BLaER1 treated with 17β-estradiol and CSF1 and Interleukin-3, amounts not matched to agents 10 nM and 100 nM (cell line): ENCODE results near the gene CIDEB.

Source experiments
- H3K27ac ChIP-seq, 11 experiments: shearing (Covaris generic); formaldehyde crosslinking; 2 replicates each; pipeline ENCODE4 v1.8.1; 2022
- H3K27me3 ChIP-seq, 11 experiments: shearing (Covaris generic); formaldehyde crosslinking; 2 replicates each; pipeline ENCODE4 v1.8.1; 2022
- H3K36me3 ChIP-seq, 11 experiments: shearing (Covaris generic); formaldehyde crosslinking; 2 replicates each; pipeline ENCODE4 v1.8.1; 2022
- H3K4me1 ChIP-seq, 10 experiments: shearing (Covaris generic); formaldehyde crosslinking; 2 replicates each; pipeline ENCODE4 v1.8.1; 2022
- H3K4me2 ChIP-seq, 11 experiments: shearing (Covaris generic); formaldehyde crosslinking; 2 replicates each; pipeline ENCODE4 v1.8.1; 2022
- H3K4me3 ChIP-seq, 10 experiments: shearing (Covaris generic); formaldehyde crosslinking; 2 replicates each; pipeline ENCODE4 v1.8.1; 2022
- H3K9ac ChIP-seq, 11 experiments: shearing (Covaris generic); formaldehyde crosslinking; 2 replicates each; pipeline ENCODE4 v1.8.1; 2022
- H3K9me3 ChIP-seq, 11 experiments: shearing (Covaris generic); formaldehyde crosslinking; replicated peaks in 1 of 11; 2 replicates each; pipeline ENCODE4 v1.8.1; 2022
- H4K20me1 ChIP-seq, 11 experiments: shearing (Covaris generic); formaldehyde crosslinking; 2 replicates each; pipeline ENCODE4 v1.8.1; 2022
- Cebpa-rat ChIP-seq, 11 experiments: shearing (Covaris generic); IDR thresholded peaks; 2 replicates each; pipeline ENCODE4 v1.8.1; 2022

CIDEB gene

GRCh38 chr14:24283796-24284460, 23.8 kb downstream of the CIDEB start:
- Histone ChIP-seq H3K27ac (no peak overlapping the region; a peak in 1 of 22 replicates), H3K4me2 (peak overlapping the region in 1 of 11 experiments; percentile 38; a peak in 1 of 22 replicates), H3K36me3 (no peaks in the 10 kb centered on the region), H3K9ac (no peak overlapping the region), H3K27me3 (no peaks in the 10 kb centered on the region), H4K20me1 (no peaks in the 10 kb centered on the region; a peak in 1 of 22 replicates), H3K9me3 (no peaks in the 10 kb centered on the region), H3K4me1 (peaks cover 28 to 71% (median 53%) of the 10 kb centered on the region in 10 experiments), H3K4me3 (no peak overlapping the region)
- TF ChIP-seq Cebpa-rat (IDR thresholded peaks at IDR 0.05): no peak

DNA sequence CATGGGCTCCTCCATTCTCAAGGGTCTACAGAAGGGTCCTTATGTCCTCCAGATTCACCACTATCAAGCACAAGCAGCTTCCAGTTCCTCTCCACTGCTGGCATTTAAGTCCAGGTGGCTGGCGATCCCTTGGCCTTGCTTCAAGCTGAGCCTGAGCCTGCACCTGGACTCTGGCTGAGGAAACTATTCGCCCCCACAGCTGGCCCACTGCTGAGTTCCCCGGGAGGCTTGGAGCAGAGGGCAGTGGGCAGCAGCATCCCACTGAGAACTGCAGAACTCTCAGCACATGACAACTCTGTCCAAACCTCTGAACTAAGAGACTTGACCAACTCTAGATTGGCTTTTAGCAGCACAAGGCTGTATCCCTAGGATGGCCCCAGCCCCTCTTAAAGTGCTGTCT, 25.0 kb downstream of the CIDEB start:
- peak overlapping the region in 5 of 11 experiments; percentile 89 to 97 (median 95); a peak in 9 of 22 replicates for H3K4me2 ChIP-seq
- H3K27me3 ChIP-seq: no peaks in the 10 kb centered on the region
- no peak overlapping the region for H3K27ac ChIP-seq
- peaks cover 31 to 76% (median 58%) of the 10 kb centered on the region in 10 experiments for H3K4me1 ChIP-seq
- H3K36me3 ChIP-seq: no peaks in the 10 kb centered on the region
- no peak for TF ChIP-seq Cebpa-rat (IDR thresholded peaks at IDR 0.05)
- H4K20me1 ChIP-seq: no peaks in the 10 kb centered on the region; a peak in 1 of 22 replicates
- H3K9ac ChIP-seq: no peak overlapping the region
- H3K4me3 ChIP-seq: no peak overlapping the region
- peaks cover 0 to 9% (median 0%) of the 10 kb centered on the region in 11 experiments; a peak in 2 of 22 replicates for H3K9me3 ChIP-seq

DNA sequence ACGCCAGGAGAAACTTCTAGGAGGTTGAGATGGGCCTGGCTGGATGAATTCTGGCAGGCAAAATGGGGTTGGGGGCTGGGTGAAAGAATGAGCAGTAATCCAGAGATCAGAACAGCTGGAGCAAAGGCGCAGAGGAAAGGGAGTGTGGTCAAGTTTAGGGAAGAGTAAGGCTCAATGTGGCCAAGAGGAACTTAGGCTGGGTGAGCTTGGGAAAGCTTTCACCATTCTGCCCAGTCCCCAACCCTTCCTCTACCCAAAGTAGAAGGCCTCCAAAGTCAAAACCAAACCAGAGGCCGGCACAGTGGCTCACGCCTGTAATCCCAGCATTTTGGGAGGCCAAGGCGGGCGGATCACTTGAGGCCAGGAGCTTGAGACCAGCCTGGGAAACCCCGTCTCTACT, 26.1 kb downstream of the CIDEB start:
- Histone ChIP-seq H3K4me1 (peaks cover 32 to 80% (median 63%) of the 10 kb centered on the region in 10 experiments), H3K27me3 (no peaks in the 10 kb centered on the region), H3K4me2 (peak overlapping the region in 7 of 11 experiments; percentile 31 to 97 (median 92); a peak in 13 of 22 replicates), H4K20me1 (no peaks in the 10 kb centered on the region; a peak in 1 of 22 replicates), H3K4me3 (no peak overlapping the region), H3K36me3 (no peaks in the 10 kb centered on the region), H3K9ac (peak overlapping the region in 1 of 11 experiments; percentile 34; a peak in 1 of 22 replicates), H3K27ac (peak overlapping the region in 7 of 11 experiments; percentile 46 to 100 (median 97); a peak in 11 of 22 replicates), H3K9me3 (peaks cover 0 to 9% (median 0%) of the 10 kb centered on the region in 11 experiments; a peak in 2 of 22 replicates)
- no peak for TF ChIP-seq Cebpa-rat (IDR thresholded peaks at IDR 0.05)

GRCh38 chr14:24280797-24281460, 26.8 kb downstream of the CIDEB start:
- H3K4me2 ChIP-seq: peak overlapping the region in 7 of 11 experiments; percentile 31 to 97 (median 92); a peak in 13 of 22 replicates
- H3K27me3 ChIP-seq: no peaks in the 10 kb centered on the region
- no peaks in the 10 kb centered on the region for H3K36me3 ChIP-seq
- peaks cover 0 to 9% (median 0%) of the 10 kb centered on the region in 11 experiments; a peak in 2 of 22 replicates for H3K9me3 ChIP-seq
- H3K9ac ChIP-seq: peak overlapping the region in 3 of 11 experiments; percentile 4 to 52 (median 18); a peak in 3 of 22 replicates
- no peaks in the 10 kb centered on the region; a peak in 1 of 22 replicates for H4K20me1 ChIP-seq
- no peak overlapping the region for H3K4me3 ChIP-seq
- peaks cover 32 to 87% (median 69%) of the 10 kb centered on the region in 10 experiments for H3K4me1 ChIP-seq
- no peak for TF ChIP-seq Cebpa-rat (IDR thresholded peaks at IDR 0.05)
- H3K27ac ChIP-seq: peak overlapping the region in 9 of 11 experiments; percentile 12 to 100 (median 94); a peak in 16 of 22 replicates

DNA sequence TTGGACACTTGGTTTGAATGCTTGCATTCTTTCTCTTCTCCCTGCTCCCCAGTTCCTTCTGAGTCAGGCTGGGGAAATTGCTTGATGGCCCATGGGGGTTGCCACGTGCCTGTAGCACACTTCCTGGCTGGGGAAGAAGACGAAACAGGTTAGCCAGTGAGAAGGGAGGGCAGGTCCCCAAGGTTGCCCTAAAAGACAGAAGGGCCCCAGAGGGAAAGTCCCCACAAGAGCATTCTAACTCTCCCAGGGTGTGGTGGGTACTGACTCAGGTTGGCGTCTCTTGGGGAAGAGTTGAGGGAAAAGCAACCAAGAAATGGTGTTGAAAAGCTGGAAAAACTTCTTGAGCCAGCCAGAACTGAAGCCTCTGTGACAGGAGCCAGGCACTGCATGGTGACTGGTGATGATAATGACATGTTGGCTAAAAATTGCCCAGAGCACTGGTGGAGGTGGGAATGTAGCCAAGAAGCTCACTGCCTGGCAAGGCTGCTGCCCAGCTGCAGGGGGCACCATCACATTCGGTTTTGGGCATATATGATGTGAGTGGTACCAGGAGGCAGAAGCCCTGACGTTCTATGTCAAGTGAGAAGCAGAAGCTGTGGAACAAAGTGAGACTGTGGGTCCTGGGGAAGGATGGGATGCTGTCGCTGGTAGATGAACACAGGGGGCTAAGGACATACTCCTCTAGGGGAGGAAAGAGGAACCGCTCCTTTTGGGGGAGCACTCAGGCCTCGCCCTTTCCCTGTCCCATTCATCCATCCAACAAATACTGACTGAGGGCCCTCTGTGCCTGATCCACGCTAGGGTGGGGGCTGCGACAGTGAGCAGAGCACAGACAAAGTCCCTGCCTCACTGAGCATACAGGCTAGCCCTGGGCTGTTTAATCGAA, 28.2 kb downstream of the CIDEB start:
- no peak for TF ChIP-seq Cebpa-rat (IDR thresholded peaks at IDR 0.05)
- Histone ChIP-seq H3K4me2 (peak overlapping the region; percentile 70 to 97 (median 86)), H3K36me3 (no peaks in the 10 kb centered on the region), H3K4me1 (peaks cover 32 to 98% (median 77%) of the 10 kb centered on the region in 10 experiments), H3K27ac (peak overlapping the region; percentile 48 to 100 (median 90); a peak in 21 of 22 replicates), H3K27me3 (no peaks in the 10 kb centered on the region), H3K9me3 (peaks cover 0 to 9% (median 0%) of the 10 kb centered on the region in 11 experiments; a peak in 2 of 22 replicates), H3K9ac (peak overlapping the region in 7 of 11 experiments; percentile 13 to 83 (median 31); a peak in 11 of 22 replicates), H3K4me3 (0 out of 20 replicates have a peak overlapping the region, but pooled peaks of 1 of the 10 experiments have one; percentile 2), H4K20me1 (no peaks in the 10 kb centered on the region)

GRCh38 chr14:24278424-24278823, 29.4 kb downstream of the CIDEB start:
- Histone ChIP-seq H3K36me3 (no peaks in the 10 kb centered on the region), H4K20me1 (no peaks in the 10 kb centered on the region), H3K27ac (peak overlapping the region; percentile 48 to 100 (median 90); a peak in 20 of 22 replicates), H3K9ac (peak overlapping the region in 7 of 11 experiments; percentile 16 to 83 (median 77); a peak in 11 of 22 replicates), H3K9me3 (peaks cover 0 to 9% (median 0%) of the 10 kb centered on the region in 11 experiments; a peak in 2 of 22 replicates), H3K4me2 (peak overlapping the region; percentile 70 to 97 (median 86)), H3K4me1 (peaks cover 32 to 100% (median 85%) of the 10 kb centered on the region in 10 experiments), H3K4me3 (peak overlapping the region in 3 of 10 experiments; percentile 4 to 21 (median 10); a peak in 2 of 20 replicates), H3K27me3 (no peaks in the 10 kb centered on the region)
- TF ChIP-seq Cebpa-rat (IDR thresholded peaks at IDR 0.05): no peak

DNA sequence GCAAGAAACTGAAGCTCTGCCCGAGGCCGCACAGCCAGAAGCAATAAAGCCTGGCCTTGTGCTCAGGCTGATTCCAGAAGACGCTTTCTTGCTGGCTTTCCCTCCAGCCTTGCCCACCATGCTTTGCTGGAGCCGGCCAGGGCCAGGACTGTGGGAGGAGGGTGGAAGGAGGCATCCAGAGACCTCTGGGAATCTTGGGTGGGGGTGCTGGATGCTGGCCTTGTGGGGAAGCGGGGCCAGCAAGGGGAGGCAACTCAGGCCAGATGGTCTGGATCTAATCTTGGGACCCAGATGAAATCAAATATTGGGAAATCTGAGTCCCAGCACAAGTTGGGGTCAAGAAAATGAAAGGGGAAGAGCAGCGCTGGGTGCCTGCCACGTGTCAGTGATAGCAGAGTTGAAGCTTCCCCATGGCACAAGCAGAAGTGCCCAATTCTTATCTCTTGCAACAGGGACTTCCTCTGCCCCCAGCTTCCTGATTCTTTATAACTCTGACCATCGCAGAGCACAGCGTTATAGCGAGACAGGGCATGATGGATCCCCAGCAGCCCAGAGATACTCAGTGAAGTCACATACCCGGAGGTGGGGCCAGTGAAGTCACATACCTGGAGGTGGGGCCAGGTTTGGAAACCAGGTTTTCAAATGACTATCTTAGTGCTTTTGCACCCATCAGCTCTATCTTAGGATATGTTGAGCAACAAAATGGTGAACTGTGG, 30.0 kb downstream of the CIDEB start:
- H3K9me3 ChIP-seq: peaks cover 0 to 9% (median 0%) of the 10 kb centered on the region in 11 experiments; a peak in 2 of 22 replicates
- H3K9ac ChIP-seq: peak overlapping the region; percentile 27 to 83 (median 72); a peak in 19 of 22 replicates
- H3K4me3 ChIP-seq: peak overlapping the region in 2 of 10 experiments; percentile 10 to 21; a peak in 3 of 20 replicates
- no peaks in the 10 kb centered on the region for H3K36me3 ChIP-seq
- peaks cover 33 to 100% (median 91%) of the 10 kb centered on the region in 10 experiments for H3K4me1 ChIP-seq
- no peaks in the 10 kb centered on the region for H3K27me3 ChIP-seq
- peak overlapping the region; percentile 68 to 100 (median 90) for H3K27ac ChIP-seq
- peak in 8 of 11 experiments; percentile 32 to 82 (median 68); a peak in 12 of 22 replicates for TF ChIP-seq Cebpa-rat (IDR thresholded peaks at IDR 0.05)
- H3K4me2 ChIP-seq: peak overlapping the region; percentile 70 to 97 (median 86)
- H4K20me1 ChIP-seq: no peaks in the 10 kb centered on the region
